ENCODE measurements around the gene VAV3.

VAV3 gene

DNA sequence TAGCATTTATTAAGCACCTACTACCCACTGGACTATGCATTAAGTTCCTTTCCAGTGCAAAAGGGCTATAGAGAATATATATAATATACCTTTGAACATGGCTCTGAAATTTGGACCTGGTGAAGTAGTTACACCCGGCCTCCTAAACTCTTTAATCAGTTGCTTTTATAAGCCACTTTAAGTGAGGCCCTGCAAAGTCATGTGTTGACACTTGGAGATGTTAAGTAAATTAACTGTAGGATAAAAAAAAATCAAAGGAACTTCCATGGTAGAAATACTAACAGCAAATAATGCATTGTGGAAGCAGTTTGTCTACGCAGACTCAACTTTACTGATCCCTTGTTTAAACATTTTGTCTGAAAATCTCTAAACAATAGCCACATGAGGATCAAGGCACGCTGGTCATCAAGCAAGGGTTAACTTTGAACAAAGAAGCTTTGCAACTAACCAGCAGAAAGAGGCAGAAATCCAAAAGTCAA is 283.9 kb downstream of the VAV3 start:
- DNase-seq (ENCODE audit: low read depth) = no peak
- no peak for TF ChIP-seq CTCF (conservative IDR thresholded peaks at IDR 0.05; ENCODE audit: low read depth, low read length)
- H3K4me3 ChIP-seq (ENCODE audit: low read depth, low read length) = no peak overlapping the region

- DNase-seq (ENCODE audit: low read depth) = no peak
- TF ChIP-seq CTCF (conservative IDR thresholded peaks at IDR 0.05; ENCODE audit: low read depth, low read length) = no peak
- no peak overlapping the region for H3K4me3 ChIP-seq (ENCODE audit: low read depth, low read length)
Observed at GRCh38 chr1:107680579-107680985, 284.4 kb downstream of the VAV3 start.

GRCh38 chr1:107679411-107679953 is 285.5 kb downstream of the VAV3 start:
- DNase-seq (ENCODE audit: low read depth) = no peak
- no peak for TF ChIP-seq CTCF (conservative IDR thresholded peaks at IDR 0.05; ENCODE audit: low read depth, low read length)
- no peak overlapping the region for H3K4me3 ChIP-seq (ENCODE audit: low read depth, low read length)

- no peak overlapping the region for H3K4me3 ChIP-seq (ENCODE audit: low read depth, low read length)
- DNase-seq (ENCODE audit: low read depth) = no peak
- TF ChIP-seq CTCF (conservative IDR thresholded peaks at IDR 0.05; ENCODE audit: low read depth, low read length) = no peak
Observed at GRCh38 chr1:107678993-107679392, 286.0 kb downstream of the VAV3 start.

GRCh38 chr1:107677697-107678096 is 287.3 kb downstream of the VAV3 start:
- DNase-seq (ENCODE audit: low read depth) = no peak
- no peak for TF ChIP-seq CTCF (conservative IDR thresholded peaks at IDR 0.05; ENCODE audit: low read depth, low read length)
- H3K4me3 ChIP-seq (ENCODE audit: low read depth, low read length) = no peak overlapping the region

DNA sequence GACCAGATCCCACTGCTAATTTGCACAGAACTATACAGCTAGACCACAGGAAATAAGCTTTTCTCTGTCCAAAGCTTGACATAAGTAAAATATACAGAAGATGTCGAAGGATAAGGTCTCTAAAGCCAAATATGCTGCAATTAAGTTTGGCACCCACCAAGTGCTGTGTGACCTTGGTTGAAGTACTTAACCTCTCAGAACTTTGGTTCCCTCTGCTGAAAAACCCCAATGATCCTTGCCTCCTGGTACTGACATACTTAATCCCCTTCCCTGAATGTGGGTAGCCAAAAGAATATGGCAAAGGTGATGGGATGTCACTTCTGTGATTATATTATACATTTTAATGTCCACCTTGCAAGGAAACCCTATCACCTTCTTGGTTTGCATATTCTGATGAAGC is 290.5 kb downstream of the VAV3 start:
- DNase-seq (ENCODE audit: low read depth) = no peak
- H3K4me3 ChIP-seq (ENCODE audit: low read depth, low read length) = no peak overlapping the region
- no peak for TF ChIP-seq CTCF (conservative IDR thresholded peaks at IDR 0.05; ENCODE audit: low read depth, low read length)

GRCh38 chr1:107673006-107673405 is 292.0 kb downstream of the VAV3 start:
- no peak for DNase-seq (ENCODE audit: low read depth)
- no peak for TF ChIP-seq CTCF (conservative IDR thresholded peaks at IDR 0.05; ENCODE audit: low read depth, low read length)
- no peak overlapping the region for H3K4me3 ChIP-seq (ENCODE audit: low read depth, low read length)
